GM12878 (cell line): ENCODE results near the gene ZBTB7B. TPM values are rescaled to one million over a fixed set of nuclear protein-coding genes. Genes with fewer than 3 reads are reported as not detected.
A peak's percentile ranks its signal among the peaks of the same experiment; 100 is the strongest.

Experiments
- ATAC-seq: fragments of 200-7000 bp; cut with Tn5 transposase; 3 replicates; pipeline ENCODE4 v1.9.1; 2020; ENCODE audit warnings: mild to moderate bottlenecking, moderate library complexity
- BruUV-seq: library from RNA; stranded (reverse); fragments of 400-500 nt; replicated peaks from 2 replicates; lab custom pipeline; 2021; lab: Mats Ljungman, UMichigan
- CTCF ChIA-PET: fragments of 300-600 bp; sonication (Branson Sonifier 250); formaldehyde crosslinking; extraction: SDS; loops from one replicate; lab custom pipeline; 2021; ENCODE audit warnings: inconsistent platforms; lab: Yijun Ruan, JAX
- POLR2A ChIA-PET: fragments of 350-600 bp; formaldehyde crosslinking; extraction: SDS; loops from one replicate; lab custom pipeline; 2021; ENCODE audit warnings: inconsistent platforms; lab: Charles Lee
- RAD21 ChIA-PET: fragments of 300-600 bp; sonication (Branson Sonifier 250); formaldehyde crosslinking; loops from one replicate; lab custom pipeline; 2023; ENCODE audit warnings: antibody characterized with exemption; ENCODE audit not compliant: unreplicated experiment; lab: Charles Lee
- SMC1A ChIA-PET: fragments of 300-600 bp; sonication (Branson Sonifier 250); formaldehyde crosslinking; loops from one replicate; lab custom pipeline; 2023; ENCODE audit not compliant: unreplicated experiment, uncharacterized antibody; lab: Charles Lee
- DNase-seq: peaks from one replicate; pipeline ENCODE4 v3.0.0-alpha.2; 2011; ENCODE audit warnings: low read depth, low spot score
- FAIRE-seq: peaks from 3 replicates; lab custom pipeline; 2011; peaks lifted over from hg19 to GRCh38; lab: Jason Lieb, UNC
- H2AFZ ChIP-seq: 2 replicates; pipeline ENCODE4 v1.6.0; 2011; ENCODE audit warnings: low read depth, low read length, control low read depth; ENCODE audit not compliant: control insufficient read depth
- H3K27ac ChIP-seq: 2 replicates; pipeline ENCODE4 v1.5.1; 2011; ENCODE audit warnings: control low read depth; ENCODE audit not compliant: control insufficient read depth, insufficient read depth
- H3K27me3 ChIP-seq, 2 experiments: replicated peaks in 1 of 2; 2 replicates each; pipeline versions ENCODE4 v1.6.0 to v1.6.1; 2011; ENCODE audit warnings: low read length in 1 of 2; ENCODE audit not compliant: control insufficient read depth in 2 of 2, insufficient read depth in 2 of 2
- H3K36me3 ChIP-seq, 2 experiments: 2 replicates each; pipeline ENCODE4 v1.5.1; 2011; ENCODE audit warnings: low read length in 1 of 2; ENCODE audit not compliant: control insufficient read depth in 2 of 2, insufficient read depth in 2 of 2
- H3K4me1 ChIP-seq: 2 replicates; pipeline ENCODE4 v1.6.1; 2011; ENCODE audit warnings: mild to moderate bottlenecking, low read length, moderate library complexity, mixed read lengths; ENCODE audit not compliant: control insufficient read depth, insufficient read depth
- H3K4me2 ChIP-seq: 2 replicates; pipeline ENCODE4 v1.6.0; 2011; ENCODE audit warnings: control low read depth; ENCODE audit not compliant: control insufficient read depth, insufficient read depth
- H3K4me3 ChIP-seq: fragments of 200-600 bp; sonication (generic); 2 replicates; pipeline ENCODE4 v1.5.1; 2016
- H3K79me2 ChIP-seq: 2 replicates; pipeline ENCODE4 v1.6.0; 2011; ENCODE audit warnings: low read length; ENCODE audit not compliant: control insufficient read depth, insufficient read depth
- H3K9ac ChIP-seq: 2 replicates; pipeline ENCODE4 v1.8.0; 2011; ENCODE audit warnings: low read length, control low read depth, mixed read lengths; ENCODE audit not compliant: control insufficient read depth, insufficient read depth
- H3K9me3 ChIP-seq: replicated peaks from 3 replicates; pipeline ENCODE4 v1.5.1; 2011; ENCODE audit warnings: mild to moderate bottlenecking, low read length; ENCODE audit not compliant: control insufficient read depth, insufficient read depth
- H4K20me1 ChIP-seq: 2 replicates; pipeline ENCODE4 v1.6.0; 2011; ENCODE audit not compliant: control insufficient read depth, insufficient read depth
- CUX1 ChIP-seq: IDR thresholded peaks from 2 replicates; pipeline ENCODE4 v1.6.1; 2012; ENCODE audit warnings: improper control_type of control experiment, low read depth, low read length; ENCODE audit not compliant: insufficient replicate concordance
- KDM1A ChIP-seq: fragments of 200-600 bp; sonication (generic); IDR thresholded peaks from 2 replicates; pipeline ENCODE4 v1.6.1; 2016; ENCODE audit warnings: borderline replicate concordance
- LARP7 ChIP-seq: fragments of 450-650 bp; IDR thresholded peaks from 2 replicates; pipeline ENCODE4 v1.6.1; 2017; ENCODE audit warnings: mild to moderate bottlenecking
- RAD51 ChIP-seq: fragments of 450-650 bp; IDR thresholded peaks from 2 replicates; pipeline ENCODE4 v1.6.1; 2016; ENCODE audit warnings: moderate library complexity, mild to moderate bottlenecking, inconsistent platforms
- WGBS: methylation state at CpG from one replicate; pipeline ENCODE4 v1.1.6; 2016; ENCODE audit warnings: low lambda C conversion rate; ENCODE audit not compliant: insufficient replicate concordance, insufficient coverage; ENCODE audit errors: missing lambda C conversion rate; 5-methylcytosine and 5-hydroxymethylcytosine counted together
- in situ Hi-C: fragments of 300-500 bp; cut with MboI; formaldehyde crosslinking; loops from 9 replicates; pipeline ENCODE4 v1.14.3; 2018; ENCODE audit warnings: mixed read lengths
- intact Hi-C: fragments of 100-400 bp; cut with micrococcal nuclease; formaldehyde crosslinking; loops from one replicate; pipeline ENCODE4 v1.14.2; 2022; ENCODE audit not compliant: unreplicated experiment
- polyA plus RNA-seq, 11 experiments: library from polyadenylated mRNA; depleted of rRNA in 4 of 11; unstranded in 6 of 11; stranded (reverse) in 5 of 11; fragments of >200 nt; fragmentation: Nextera tagmentation in 4 of 11; fragmentation: Illumina TruSeq in 1 of 11; extraction: Ambion mirVana in 4 of 11; extraction: Trizol in 1 of 11; gene quantifications; 1 replicate in 1 of 11; 2 replicates in 10 of 11; pipeline versions ENCODE4 v1.2.1 to v1.2.3, GENCODE V29; 2011 to 2016; ENCODE audit warnings: inconsistent platforms in 2 of 11, missing spikeins in 2 of 11, low read depth in 1 of 11
- total RNA-seq, 4 experiments: library from RNA; depleted of rRNA in 3 of 4; stranded (reverse); fragments of >200 nt in 3 of 4; fragmentation: Illumina TruSeq in 1 of 4; extraction: Trizol in 1 of 4; gene quantifications; 2 replicates each; pipeline versions ENCODE4 v1.2.1 to v1.2.3, GENCODE V29; 2013 to 2021
- TF ChIP-seq, protein P1 (sequence below): IDR thresholded peaks from 2 replicates; pipeline ENCODE4 v1.6.1; 2011; ENCODE audit warnings: borderline replicate concordance, low read depth, mild to moderate bottlenecking, moderate library complexity, low read length; ENCODE audit not compliant: insufficient read depth, poor library complexity, severe bottlenecking

Gene ZBTB7B
- total and polyA plus RNA-seq, 10 of the 15 experiments (the other 5 are each of a cell fraction or from before 2014, with no cell fraction given) = 0.11 to 44.9 (median 11.3) TPM

DNA sequence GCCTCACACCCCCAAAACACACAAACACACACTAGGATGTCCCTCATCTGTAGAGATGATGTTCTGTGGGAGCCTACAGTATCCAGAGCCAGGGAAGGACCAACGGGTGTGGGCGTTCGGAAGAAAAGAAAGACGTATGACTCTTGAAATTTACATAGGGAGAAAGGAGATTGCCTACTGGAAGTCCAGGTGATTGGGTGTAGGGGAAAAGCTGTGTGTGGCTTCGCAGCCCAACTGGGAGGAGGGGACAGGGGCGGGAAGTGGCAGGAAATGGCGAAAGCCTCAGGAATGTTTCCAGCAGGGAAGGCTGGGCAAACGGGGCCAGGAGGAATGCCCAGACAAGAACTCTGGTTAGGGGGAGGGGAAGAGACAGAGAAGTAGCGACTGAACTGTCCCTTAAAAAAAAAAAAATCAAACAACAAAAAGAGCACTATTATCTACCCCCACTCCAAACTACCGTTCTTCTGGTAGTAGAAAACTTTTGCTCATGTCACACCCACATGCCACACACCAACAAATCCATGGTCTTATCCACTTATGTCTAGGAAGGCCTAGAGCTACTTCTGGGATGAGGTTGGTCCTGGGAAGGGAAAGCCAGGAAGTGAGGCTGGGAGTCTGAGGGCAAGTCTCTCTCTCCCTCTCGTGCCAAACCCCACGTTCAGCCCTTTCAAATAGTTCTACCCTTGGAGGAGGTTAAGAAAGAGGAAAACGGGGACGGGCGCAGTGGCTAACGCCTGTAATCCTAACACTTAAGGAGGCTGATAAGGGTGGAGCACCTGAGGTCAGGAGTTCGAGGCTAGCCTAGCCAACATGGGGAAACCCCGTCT lies 29.9 kb upstream of the ZBTB7B start:
- H3K27ac ChIP-seq = no peak overlapping the region; the same call in 1 of the 2 replicates
- ChIA-PET CTCF (interaction anchor here (0.7 to 20.6 kb wide), 11 partner anchors 8 to 225 kb away, joined by 3 to 226 read pairs (median 4); partner anchors contain the start of genes FLAD1, LENEP and ZBTB7B), SMC1A (interaction anchor here (0.6 to 5.4 kb wide), 11 partner anchors 9 to 103 kb away, joined by 3 to 30 read pairs (median 4); partner anchors contain the start of genes FLAD1, KCNN3 and PBXIP1), RAD21 (interaction anchor here (0.9 to 2.8 kb wide), 9 partner anchors 10 to 103 kb away, joined by 3 to 20 read pairs (median 8); partner anchors contain the start of genes FLAD1, KCNN3, PBXIP1 and PYGO2), POLR2A (interaction anchor here (0.6 to 9.8 kb wide), 15 partner anchors 8 to 1274 kb away, joined by 3 to 140 read pairs (median 4); partner anchors contain the start of genes FLAD1, PBXIP1, PMVK and PYGO2)
- TF ChIP-seq, protein P1, sequence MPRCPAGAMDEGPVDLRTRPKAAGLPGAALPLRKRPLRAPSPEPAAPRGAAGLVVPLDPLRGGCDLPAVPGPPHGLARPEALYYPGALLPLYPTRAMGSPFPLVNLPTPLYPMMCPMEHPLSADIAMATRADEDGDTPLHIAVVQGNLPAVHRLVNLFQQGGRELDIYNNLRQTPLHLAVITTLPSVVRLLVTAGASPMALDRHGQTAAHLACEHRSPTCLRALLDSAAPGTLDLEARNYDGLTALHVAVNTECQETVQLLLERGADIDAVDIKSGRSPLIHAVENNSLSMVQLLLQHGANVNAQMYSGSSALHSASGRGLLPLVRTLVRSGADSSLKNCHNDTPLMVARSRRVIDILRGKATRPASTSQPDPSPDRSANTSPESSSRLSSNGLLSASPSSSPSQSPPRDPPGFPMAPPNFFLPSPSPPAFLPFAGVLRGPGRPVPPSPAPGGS = no peak
- TF ChIP-seq KDM1A (no peak), LARP7 (no peak), CUX1 (no peak), RAD51 (no peak)
- H2AFZ ChIP-seq = no peak overlapping the region
- peaks cover 31% of the 10 kb centered on the region for H3K4me1 ChIP-seq
- no peaks in the 10 kb centered on the region for H4K20me1 ChIP-seq
- BruUV-seq = TSS peak; percentile 56
- peak overlapping the region; percentile 88 for H3K4me2 ChIP-seq
- H3K9me3 ChIP-seq = no peaks in the 10 kb centered on the region
- H3K36me3 ChIP-seq = peaks cover 0 to 7% of the 10 kb centered on the region in 2 experiments; a peak in 2 of 4 replicates
- FAIRE-seq (no peak), ATAC-seq (no peak), DNase-seq (no peak)
- H3K27me3 ChIP-seq = no peaks in the 10 kb centered on the region
- in situ Hi-C loops = no loop called here
- peaks cover 70% of the 10 kb centered on the region for H3K79me2 ChIP-seq
- peak overlapping the region; percentile 93 for H3K9ac ChIP-seq
- peak overlapping the region; percentile 61 for H3K4me3 ChIP-seq
- WGBS = 71% methylated on average over 17 of the region's 18 CpGs
- intact Hi-C loops = loop anchor here (5.0 kb wide), 1 partner anchor 90 kb away; the partner anchor contains the start of gene EFNA4
